Hematopoietic multipotent progenitor cell (in vitro differentiated cells): Measurements from ENCODE around the gene COX7B. TPM values are rescaled to one million over a fixed set of nuclear protein-coding genes. Genes with fewer than 3 reads are reported as not detected.
"Not testable (repeated sequence)": the region's sequence is repeated elsewhere in the genome, so short reads cannot be mapped to it uniquely, and the experiment has no call there.

Source experiments
- DNase-seq, 3 donors: peaks; one replicate each; pipeline ENCODE4 v3.0.0-alpha.2; 2011 to 2015; ENCODE audit warnings: low read depth in 2 of 3, low spot score in 2 of 3
- small RNA-seq: library from RNA; depleted of rRNA; stranded (forward); fragments of <200 nt; gene quantifications from one replicate; pipeline ENCODE3, GENCODE V24; 2012
- total RNA-seq: library from RNA; depleted of rRNA; stranded (reverse); fragments of >200 nt; gene quantifications from one replicate; pipeline ENCODE4 v1.2.3, GENCODE V29; 2012

Gene COX7B
- total RNA-seq, 1 donor, result 168 TPM

DNA sequence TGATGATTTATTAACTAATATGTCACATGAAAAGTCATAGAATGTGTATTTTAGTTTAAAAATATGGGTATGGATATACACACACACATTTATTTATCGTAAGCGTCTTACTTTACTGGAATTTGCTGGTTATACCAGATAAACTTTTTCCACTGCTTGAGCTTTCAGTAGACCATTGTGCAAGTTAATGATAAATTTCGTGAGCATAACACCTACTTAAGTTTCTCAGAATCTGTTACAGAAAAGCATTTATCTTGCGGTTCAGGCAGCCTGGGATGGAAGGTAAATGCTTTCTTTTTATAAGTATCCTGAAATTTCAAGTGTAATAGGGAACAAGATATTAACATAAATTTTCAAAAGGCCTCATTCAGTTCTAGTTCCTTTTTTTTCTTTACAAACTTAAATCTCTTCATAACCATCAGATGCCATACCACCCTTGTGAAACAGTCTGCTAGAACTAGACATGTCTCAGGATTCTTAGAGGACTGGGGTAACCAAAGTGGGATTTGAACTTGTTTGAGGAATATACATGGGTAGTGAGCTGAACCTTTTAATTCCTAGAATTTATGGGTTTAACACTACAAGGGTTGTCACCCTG lies 38.9 kb downstream of the COX7B start:
- DNase-seq, result no peak

DNA sequence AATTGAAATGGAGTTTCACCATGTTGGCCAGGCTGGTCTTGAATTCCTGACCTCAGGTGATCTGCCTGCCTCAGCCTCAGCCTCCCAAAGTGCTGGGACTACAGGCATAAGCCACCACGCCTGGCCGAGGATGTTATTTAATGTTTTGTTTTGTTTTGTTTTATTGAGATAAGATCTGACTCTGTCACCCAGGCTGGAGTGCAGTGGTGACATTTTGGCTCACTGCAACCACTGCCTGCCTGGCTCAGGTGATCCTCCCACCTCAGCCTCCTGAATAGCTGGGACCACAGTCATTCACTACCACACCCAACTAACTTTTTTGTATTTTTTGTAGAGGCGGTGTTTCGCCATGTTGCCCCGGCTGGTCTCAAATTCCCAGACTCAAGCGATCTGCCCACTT lies 45.8 kb downstream of the COX7B start:
- not testable (repeated sequence) for DNase-seq

- no peak for DNase-seq
These were observed 46.8 kb downstream of the COX7B start for GRCh38 chrX:77945910-77946545.

GRCh38 chrX:77946571-77946970 lies 47.3 kb downstream of the COX7B start:
- no peak for DNase-seq

GRCh38 chrX:77949840-77950239 lies 50.6 kb downstream of the COX7B start:
- DNase-seq, result no peak

GRCh38 chrX:77952173-77952572 lies 52.9 kb downstream of the COX7B start:
- no peak for DNase-seq

GRCh38 chrX:77953302-77953701 lies 54.0 kb downstream of the COX7B start:
- peak in 1 of 3 donors; percentile 19 for DNase-seq

DNA sequence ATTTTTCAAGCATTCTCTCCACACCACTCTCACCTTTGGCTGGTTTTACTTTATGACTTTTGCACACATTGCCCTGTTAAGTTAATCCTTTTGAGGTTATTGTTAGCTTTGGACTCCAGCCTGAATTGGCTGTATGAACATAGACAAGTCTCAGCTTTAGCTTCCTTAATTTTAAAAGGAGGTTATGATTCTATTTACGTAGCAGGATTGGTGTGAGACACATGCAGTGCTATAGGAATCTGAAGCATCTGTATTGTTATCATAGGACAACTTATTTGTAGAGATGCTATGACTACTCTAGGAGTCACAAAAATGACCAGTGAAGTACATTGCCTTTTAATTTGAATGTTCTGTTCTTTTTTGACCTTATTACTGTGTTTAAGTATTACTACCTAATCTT lies 54.4 kb downstream of the COX7B start:
- DNase-seq, result no peak

Small RNA genes lying within 50 kb of the gene (small RNA-seq; reads per million reads assigned to genes)
- gene RN7SL460P, result not detected

Other genes with a start within 250 kb of the COX7B start
- gene ATRX, start 113.3 kb upstream of the COX7B start, total RNA-seq, result 132 TPM
- gene MAGT1, start 4.0 kb upstream of the COX7B start, total RNA-seq, result 31.8 TPM
- 7.8 TPM for gene ATP7A, start 11.2 kb downstream of the COX7B start, total RNA-seq
- not detected for gene PGAM4, start 70.2 kb downstream of the COX7B start, total RNA-seq
- gene PGK1, start 204.8 kb downstream of the COX7B start, total RNA-seq, result 110 TPM
- 17.2 TPM for gene TAF9B, start 240.2 kb downstream of the COX7B start, total RNA-seq